SKM-1 treated with dmso at 0.1 percent for 144 hours (cell line): ENCODE data around the gene TF.
"Not testable (repeated sequence)": the region's sequence is repeated elsewhere in the genome, so short reads cannot be mapped to it uniquely, and the experiment has no call there.

Experiments used
- DNase-seq: peaks from one replicate; lab custom pipeline; 2025; ENCODE audit not compliant: unreplicated experiment; lab: John Stamatoyannopoulos, UW

The TF gene

DNA sequence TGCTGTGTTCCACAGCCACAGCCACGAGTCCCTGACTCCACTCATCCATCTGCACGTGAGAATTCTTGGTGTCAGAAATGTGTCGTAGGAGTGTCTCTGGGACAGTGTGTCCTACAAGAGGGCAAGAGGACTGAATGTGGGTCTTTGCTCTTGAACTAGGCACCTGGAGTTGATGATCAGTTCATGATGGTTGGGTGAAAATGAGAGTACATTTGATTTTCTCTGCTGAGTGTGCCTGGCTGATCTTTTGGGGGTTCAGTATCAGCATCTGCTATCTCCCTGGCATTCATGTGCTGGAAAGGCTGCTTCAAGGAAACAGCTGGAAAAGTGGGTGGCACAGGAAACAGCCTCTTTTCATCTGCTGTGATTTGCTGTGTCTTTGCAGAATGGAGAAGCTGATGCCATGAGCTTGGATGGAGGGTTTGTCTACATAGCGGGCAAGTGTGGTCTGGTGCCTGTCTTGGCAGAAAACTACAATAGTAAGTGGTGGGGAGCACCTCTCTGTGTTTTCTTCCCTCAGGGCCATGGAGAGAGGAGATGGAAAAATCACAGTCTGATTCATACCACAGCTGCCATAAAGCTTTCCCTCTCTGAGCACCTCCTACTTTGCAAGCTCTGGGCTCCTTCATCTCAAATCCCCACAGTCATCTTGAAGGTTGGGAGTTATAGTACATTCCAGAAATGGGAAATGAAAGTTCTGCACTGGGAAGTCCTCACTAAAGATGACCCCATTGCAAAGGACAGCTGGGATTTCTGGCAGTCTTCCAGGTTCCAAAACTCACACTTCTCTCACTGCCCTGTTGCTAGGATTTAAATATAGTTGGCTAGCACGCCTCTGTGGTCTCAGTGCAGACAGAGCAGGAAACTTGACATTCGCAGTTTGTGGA, 17.8 kb downstream of the TF start:
- DNase-seq = no peak

DNA sequence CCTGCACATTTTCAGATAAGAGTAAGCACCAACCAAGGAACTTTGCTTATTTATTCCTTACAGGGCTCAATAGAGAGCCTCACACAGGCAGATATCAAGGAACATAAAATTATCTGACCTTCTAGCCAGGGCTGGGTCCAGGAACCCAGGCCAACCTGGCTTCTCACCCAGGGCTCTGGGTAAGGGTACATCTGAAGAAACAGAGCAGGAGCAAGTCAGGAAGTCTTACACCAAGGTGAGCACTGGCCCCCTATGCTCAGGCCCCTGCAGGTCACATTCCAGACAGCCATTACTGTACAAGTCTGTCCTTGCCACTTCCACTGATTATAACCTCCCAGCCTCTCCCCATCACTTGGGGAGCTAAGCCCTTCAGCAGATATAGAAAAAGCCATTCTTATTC, 19.1 kb downstream of the TF start:
- DNase-seq = no peak

DNA sequence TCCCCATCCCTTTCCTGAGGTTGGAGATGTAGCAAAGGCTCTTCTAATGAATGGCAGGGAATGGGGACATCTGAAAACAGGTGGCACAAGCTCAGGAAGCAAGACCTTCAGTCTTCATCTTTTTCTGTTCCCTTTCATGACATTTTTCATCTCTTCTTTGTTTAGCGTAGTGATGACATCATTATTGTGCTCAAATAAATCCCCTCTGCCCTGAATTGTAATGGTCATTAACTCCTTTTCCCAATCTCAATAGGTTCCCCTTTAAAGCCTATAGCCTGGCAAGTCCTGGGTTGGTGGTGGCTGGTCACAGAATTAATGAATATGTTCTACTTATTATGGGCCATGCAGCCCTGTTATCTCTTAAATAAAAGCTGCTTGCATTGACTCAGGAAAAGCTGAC, 21.4 kb downstream of the TF start:
- DNase-seq = no peak

DNA sequence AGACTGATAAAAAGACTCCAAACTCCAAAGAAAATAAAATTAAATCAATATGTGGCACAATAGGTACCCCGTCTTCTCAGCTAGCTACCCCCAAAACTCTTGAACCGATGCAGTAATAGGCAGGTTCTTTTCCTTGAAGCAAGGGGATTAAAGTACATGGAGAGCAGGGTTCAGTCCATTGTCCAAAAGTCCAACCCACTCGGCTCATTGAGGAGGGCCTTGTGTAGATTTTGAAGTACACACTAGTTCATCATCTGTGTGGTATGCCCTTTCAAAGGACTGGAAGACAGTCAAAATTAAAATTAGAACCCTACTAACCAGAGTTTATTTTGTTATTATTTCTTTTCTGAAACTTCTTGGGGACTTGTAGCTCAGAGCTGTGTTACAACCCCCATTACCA, 23.3 kb downstream of the TF start:
- DNase-seq = no peak

DNA sequence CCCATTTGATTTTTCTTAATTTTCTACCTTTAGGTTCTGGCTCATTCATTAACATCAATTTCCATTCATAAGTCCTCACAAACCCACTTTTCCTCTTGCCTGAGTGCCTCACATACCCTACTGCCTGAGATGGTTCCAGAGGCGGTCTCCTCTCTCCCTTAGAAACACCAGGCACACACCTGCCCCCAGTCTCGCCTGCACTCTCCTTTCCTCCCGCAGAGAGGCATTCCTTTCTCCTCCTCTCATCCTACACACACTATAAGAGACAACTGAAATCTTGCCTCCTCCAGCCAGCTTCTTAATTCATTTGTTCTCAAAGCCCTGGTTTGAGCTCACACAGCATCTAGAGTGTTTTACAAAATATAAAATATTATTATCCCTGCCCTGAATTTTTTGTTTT, 27.5 kb downstream of the TF start:
- DNase-seq = no peak

DNA sequence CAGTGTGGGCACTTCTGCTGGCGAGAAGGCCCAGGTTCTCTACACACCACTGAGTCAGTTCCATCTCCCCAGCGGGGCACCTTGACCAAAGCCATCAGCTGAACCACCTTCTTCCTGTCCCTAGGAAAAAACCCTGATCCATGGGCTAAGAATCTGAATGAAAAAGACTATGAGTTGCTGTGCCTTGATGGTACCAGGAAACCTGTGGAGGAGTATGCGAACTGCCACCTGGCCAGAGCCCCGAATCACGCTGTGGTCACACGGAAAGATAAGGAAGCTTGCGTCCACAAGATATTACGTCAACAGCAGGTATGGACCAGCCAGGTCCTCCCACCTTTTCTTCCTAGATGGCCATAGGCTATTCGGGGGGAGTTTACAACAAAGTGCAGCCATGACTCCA, 29.1 kb downstream of the TF start:
- DNase-seq = no peak

DNA sequence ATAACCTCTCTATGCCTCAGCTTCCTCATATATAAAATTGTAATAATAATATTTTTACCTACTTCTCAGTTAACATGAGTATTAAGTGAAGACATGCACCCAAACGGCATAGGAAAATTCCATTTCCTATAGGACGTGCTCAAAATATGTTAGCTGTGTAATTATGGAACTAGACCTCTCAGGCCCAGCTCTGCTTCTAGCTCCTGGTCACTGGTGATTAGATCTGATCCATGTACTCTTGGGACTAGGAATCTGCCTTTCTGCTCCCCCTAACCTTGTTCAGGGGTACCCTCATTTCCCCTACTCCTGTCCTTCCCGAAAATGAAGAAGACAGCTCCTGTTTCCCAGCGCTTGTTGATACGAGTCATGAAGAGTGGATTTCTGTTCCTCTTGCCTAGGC, 29.6 kb downstream of the TF start:
- no peak for DNase-seq

DNA sequence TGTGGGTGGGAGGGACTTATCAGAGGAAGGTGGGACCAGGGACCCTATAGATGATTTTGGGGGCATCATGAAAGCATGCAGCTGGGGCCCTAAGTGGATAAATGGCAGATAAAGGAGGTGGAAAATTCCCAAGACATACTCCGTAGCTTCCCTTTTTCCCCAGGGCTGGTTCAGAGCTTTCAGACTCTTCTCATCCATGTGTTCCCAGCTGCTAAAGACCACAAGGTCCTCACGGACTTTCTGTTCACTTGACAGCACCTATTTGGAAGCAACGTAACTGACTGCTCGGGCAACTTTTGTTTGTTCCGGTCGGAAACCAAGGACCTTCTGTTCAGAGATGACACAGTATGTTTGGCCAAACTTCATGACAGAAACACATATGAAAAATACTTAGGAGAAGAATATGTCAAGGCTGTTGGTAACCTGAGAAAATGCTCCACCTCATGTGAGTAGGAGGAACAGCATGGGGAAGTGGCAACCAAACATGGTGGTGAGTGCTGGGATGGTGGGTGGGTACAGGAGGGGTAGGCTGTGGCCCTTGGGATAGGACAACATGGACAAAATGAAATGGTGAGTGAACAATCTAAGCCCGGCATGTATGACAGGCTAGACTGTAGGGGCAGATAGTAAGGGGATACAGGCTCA, 30.7 kb downstream of the TF start:
- no peak for DNase-seq

DNA sequence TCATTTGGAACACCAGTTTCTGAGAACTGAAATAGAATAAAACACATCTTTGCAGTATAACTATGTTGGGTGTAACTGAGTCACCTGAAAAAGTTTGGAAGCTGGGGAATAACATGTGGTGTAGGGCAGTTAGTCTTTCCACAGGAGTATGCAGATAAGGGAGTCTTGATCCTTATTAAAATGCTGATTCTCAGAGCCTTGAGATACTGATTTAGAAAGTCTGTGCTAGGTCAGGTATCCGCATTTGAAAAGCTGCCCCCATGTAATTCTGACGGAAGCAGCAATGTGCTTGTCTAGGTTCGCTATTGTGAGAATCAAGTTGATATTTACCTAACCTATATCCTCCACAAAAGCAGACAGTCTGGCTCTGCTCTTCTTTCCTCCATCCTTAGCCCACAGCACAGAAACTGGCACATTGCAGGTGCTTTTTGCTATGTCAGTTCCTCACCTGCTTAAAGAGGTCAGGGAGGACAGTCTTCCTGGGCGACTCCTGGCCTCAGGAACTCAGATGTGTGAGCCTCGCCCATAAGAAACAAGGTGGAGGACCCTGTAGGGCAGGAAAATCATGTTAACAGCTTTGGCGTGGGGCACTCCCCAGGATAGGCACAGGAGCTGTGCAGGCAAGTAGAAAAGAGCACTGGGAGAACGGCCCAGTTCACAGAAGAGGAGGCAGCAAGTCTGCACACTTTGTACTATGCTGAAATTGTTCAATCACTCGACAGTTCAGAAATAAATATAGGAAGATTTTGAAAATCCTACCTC, 31.8 kb downstream of the TF start:
- DNase-seq = no peak

DNA sequence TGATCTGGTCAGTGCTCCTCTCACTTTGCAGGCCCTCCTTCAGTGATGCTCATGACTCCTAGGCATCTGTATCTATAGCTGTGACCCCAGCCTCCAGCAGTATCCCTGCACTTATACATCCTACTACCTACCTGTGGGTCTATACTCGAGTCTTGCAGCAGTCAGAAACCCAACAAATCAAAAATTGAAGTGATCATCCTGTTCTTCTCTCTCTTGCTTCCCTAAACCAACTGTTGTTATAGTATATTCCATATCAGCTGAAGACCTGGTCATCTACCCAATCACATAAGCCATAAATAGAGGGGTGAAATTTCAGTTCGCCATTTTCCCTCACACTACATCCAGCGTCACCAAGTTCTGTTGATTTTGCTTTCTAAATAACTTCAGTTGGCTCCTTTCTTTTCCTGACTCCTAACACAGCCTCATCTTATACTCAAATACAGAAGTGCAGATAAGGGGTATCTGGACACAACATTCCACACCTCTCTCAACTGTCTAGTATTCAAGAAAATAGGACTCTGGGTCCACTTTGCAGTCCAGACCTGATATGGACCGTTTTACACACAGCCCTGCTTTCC, 33.5 kb downstream of the TF start:
- no peak for DNase-seq

DNA sequence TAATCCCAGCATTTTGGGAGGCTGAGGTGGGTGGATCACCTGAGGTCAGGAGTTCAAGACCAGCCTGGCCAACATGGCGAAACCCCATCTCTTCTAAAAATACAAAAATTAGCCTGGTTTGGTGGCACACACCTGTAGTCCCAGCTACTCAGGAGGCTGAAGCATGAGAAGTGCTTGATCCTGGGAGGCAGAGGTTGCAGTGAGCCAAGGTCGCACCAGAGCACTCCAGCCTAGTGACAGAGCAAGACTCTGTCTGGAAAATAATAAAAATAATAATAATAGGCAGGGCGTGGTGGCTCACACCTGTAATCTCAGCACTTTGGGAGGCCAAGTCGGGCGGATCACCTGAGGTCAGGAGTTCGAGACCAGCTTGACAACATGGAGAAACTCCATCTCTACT, 34.6 kb downstream of the TF start:
- not testable (repeated sequence) for DNase-seq

DNA sequence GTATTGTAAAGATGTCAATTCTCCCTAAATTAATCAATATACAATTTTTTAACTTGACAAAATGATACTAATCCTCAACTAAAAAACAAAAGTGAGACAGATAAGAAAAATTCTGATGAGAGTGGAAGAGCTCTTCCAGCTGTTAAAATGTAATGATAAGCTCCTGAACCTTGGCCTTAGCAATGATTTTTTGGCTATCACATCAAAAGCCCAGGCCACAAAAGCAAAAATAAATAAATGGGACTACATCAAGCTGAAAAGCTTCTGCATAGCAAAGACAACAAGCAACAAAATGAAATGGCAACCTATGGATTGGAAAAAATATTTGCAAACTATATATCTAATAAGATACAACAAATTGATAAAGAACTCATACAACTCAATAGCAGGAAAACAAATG, 35.4 kb downstream of the TF start:
- DNase-seq = no peak

DNA sequence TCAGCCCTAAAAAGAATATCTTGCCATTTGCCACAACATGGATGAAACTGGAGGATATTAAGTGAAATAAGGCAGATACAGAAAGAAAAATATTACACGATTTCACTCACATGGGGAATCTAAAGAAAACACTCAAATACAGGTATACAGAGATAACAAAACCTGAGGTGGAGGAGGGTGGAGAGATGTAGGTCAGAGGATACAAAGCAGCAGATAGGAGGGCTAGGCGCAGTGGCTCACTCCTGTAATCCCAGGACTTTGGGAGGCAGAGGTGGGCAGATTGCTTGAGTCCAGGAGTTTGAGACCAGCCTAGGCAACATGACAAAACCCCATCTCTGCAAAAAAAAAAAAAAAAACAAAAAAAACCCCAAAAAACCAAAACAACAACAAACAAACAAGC, 36.3 kb downstream of the TF start:
- no peak for DNase-seq

DNA sequence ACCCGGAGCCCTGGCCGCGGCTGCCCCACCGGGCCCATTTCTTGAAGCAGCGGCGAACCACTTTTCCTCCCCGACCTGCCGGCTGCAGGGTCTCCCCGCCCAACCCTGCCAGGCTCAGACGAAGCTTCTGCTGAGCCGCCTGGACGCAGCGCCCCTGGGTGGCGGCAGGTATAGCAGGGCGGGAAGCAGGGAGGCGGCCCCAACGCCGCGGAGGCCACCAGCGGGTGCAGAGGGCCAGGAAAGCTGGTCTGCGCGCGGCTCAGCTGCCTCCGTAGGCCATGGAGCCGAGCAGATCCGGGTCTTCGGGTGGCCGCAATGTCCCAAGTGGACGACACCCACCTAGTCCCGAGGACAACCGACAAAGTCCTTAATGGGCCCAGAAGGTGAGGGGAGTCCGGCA, 37.6 kb downstream of the TF start:
- DNase-seq = no peak

DNA sequence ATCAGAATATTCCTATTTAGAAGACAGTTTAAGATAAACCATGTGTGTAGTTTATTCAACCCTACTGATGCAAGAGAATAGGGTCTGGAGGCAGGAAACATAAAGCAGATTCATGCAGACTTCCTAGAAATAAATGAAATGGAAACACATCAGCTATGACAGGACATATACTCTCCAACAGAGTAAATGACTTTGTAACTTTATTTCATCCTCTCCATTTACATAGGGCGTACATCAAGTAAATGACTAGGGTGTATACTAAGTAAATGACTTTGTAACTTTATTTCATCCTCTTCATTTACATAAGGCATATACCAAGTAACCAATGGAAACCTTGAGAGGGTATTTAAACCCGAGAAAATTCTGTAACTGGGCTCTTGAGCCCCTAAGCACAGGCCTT, 41.8 kb downstream of the TF start:
- DNase-seq = no peak

DNA sequence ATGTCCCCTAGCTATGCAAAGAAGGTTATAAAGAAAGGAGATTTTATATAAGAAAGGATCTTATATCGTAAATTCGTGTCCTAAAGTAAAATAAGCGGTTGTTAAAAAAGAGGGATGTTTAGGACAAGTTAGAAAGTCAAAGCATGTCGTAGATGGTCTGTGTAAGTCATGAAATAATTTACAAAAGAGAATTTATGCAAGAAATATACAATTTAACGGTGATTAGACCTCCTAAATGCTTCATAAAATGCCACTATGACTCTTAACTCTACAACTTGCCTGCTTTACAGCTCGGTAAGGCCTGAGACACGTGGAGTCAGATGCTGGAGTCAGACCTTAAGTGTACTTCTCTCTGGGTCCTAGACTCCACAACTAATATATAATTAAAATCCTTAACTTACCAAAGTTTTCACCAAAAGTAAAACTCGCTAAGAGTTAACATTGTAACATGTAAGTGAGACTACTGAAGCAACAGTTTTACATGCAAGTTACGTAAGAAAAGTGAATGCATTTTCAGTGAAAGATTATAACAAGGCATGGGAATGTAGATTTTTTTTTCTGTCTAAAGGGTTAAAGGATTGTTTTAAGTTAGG, 46.1 kb downstream of the TF start:
- no peak for DNase-seq

DNA sequence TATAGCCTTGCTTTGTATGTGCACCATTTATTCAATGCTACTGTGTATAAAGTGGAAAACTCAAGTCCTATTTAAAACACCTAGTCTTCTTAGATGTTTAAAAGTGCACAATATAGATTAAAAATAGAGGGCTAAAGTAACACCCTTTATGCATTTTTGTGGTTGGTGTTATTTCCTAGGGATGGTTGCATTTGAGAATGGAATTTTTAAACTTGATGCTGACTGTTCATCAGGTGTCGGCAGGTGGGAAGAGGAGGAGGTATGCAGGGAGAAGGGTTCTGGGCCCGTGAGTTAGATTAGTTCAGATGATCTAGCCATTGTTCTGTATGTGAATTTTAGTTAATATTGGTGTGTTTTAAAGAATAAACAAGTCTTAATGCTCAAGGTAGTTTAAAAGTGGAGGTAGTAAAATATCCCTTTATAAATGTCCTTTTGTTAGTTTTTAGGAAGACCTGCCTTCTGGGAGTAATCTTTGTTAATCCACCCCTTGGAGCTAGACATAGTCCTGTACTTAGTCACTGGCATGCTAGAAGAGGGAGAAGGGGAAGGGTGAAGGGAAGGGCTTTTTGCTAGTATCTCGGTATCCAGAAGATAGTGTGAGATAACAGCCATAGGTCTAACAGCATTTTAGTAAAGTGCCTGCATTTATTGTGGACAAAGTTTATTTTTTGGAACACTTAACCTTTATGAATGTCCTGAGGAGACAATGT, 51.4 kb downstream of the TF start:
- no peak for DNase-seq

DNA sequence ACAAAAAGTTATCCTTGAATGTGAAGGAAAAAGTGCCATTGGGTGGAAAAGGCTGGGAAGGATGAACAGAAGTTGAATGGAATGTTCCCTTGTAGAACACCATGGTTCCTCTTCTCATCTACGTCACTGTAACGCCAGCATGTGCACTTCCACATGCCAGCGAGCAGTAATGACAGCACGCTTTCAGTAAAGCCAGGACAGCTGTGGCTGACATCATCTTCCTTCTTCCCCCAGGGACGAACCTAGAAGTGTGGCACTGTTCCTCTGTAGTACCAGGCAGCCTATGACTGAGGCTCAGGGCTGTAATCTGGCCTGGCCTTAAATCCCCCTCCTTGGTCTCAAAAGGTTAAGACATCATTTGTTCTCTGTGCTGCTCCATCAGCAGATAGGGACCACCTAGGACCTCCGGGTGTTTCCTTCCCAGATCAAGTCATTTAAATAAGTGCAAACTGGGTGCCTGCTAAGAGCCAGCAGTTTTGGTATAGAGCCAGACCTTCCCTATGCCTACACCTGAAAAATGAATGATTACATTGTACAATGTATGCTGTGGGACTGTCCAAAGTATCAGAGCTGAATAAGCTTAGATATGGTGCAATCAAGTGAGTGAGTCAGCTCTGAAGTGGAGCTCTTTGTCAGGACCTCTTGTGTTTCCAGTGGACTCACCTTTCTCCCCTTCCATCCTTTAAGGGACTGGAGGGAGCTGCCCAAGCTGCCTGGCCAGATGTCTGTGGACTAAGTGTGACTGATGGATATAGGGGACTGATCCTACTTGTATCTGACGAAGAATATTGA, 53.8 kb downstream of the TF start:
- DNase-seq = no peak

DNA sequence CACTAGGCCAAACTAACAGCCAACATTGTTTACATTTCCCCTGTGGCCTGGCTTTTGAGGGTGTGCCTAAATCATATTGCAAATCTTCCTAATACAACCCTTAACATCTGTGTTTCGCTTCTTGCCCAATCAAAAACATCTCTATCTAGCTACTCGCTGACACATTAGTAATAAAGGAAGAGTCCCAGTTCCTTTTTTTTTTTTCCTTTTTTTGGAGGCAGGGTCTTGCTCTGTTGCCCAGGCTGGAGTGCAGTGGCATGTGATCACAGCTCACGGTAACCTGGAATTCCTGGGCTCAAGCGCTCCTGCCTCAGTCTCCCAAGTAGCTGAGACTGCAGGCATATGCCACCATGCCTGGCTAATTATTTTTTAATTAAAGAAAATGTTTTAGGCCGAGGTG, 57.3 kb downstream of the TF start:
- DNase-seq = no peak

DNA sequence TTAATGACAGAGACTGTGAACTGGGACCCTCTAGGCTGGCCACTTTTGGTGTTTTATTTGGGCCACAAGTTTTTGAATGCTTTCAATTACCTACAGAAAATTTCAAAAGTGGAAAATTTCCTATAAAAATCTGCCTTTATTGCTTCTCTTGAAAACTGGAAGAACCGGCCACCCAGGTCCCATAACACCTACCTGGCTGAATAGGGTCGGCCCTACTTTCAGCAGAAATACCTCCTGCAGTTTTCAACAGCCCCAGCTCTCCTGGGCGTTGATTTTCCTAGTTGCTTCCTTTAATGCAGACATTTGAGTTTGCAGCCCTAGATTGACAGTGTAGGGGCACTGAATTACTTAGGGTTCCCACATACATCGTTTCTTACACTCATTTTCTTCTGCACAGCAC, 58.7 kb downstream of the TF start:
- no peak for DNase-seq
